BE2C (cell line): ENCODE results near the gene HECTD2.

ENCODE experiments used
- DNase-seq: peaks from one replicate; pipeline ENCODE4 v3.0.0-alpha.2; 2020
- H3K27me3 ChIP-seq: fragments of 250-450 bp; sonication (Bioruptor Pico); 2 replicates; pipeline ENCODE4 v1.5.1; 2020; ENCODE audit warnings: mild to moderate bottlenecking
- H3K36me3 ChIP-seq: fragments of 250-450 bp; sonication (Bioruptor Pico); 2 replicates; pipeline ENCODE4 v1.5.1; 2020; ENCODE audit warnings: mild to moderate bottlenecking
- H3K4me1 ChIP-seq: fragments of 250-450 bp; sonication (Bioruptor Pico); 2 replicates; pipeline ENCODE4 v1.5.1; 2020
- H3K4me3 ChIP-seq: 2 replicates; pipeline ENCODE4 v1.5.1; 2011; ENCODE audit warnings: low read depth, low read length
- H3K9me3 ChIP-seq: fragments of 250-450 bp; sonication (Bioruptor Pico); 2 replicates; pipeline ENCODE4 v1.5.1; 2020
- TF ChIP-seq, protein P1 (sequence below): IDR thresholded peaks from 2 replicates; pipeline ENCODE4 v1.5.1; 2012; ENCODE audit warnings: mild to moderate bottlenecking, low read depth, low read length

HECTD2 gene

DNA sequence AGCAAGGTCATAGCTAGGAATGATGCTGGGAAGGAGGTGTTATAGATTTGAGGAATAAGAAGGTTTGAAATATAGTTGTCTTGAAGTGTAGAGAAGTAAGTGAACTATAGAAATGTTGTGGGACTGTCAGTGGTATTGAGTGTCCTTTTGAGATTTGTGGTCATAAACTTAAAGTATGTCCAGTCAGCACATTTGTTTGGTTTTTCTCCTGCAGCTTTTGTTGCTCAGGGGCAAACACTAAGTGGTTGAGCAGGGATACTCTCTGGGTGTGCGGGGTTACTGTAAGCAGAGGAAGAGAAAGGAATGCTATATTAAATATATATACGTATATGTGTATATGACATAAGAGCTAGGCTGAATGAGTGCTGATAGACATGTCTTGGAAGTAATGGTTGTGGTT is 67.1 kb downstream of the HECTD2 start:
- Histone ChIP-seq H3K4me1 (no peaks in the 10 kb centered on the region), H3K9me3 (no peaks in the 10 kb centered on the region), H3K27me3 (no peaks in the 10 kb centered on the region), H3K4me3 (no peak overlapping the region), H3K36me3 (no peaks in the 10 kb centered on the region)
- no peak for DNase-seq
- TF ChIP-seq, protein P1, sequence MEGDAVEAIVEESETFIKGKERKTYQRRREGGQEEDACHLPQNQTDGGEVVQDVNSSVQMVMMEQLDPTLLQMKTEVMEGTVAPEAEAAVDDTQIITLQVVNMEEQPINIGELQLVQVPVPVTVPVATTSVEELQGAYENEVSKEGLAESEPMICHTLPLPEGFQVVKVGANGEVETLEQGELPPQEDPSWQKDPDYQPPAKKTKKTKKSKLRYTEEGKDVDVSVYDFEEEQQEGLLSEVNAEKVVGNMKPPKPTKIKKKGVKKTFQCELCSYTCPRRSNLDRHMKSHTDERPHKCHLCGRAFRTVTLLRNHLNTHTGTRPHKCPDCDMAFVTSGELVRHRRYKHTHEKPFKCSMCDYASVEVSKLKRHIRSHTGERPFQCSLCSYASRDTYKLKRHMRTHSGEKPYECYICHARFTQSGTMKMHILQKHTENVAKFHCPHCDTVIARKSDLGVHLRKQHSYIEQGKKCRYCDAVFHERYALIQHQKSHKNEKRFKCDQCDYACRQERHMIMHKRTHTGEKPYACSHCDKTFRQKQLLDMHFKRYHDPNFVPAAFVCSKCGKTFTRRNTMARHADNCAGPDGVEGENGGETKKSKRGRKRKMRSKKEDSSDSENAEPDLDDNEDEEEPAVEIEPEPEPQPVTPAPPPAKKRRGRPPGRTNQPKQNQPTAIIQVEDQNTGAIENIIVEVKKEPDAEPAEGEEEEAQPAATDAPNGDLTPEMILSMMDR = no peak

DNA sequence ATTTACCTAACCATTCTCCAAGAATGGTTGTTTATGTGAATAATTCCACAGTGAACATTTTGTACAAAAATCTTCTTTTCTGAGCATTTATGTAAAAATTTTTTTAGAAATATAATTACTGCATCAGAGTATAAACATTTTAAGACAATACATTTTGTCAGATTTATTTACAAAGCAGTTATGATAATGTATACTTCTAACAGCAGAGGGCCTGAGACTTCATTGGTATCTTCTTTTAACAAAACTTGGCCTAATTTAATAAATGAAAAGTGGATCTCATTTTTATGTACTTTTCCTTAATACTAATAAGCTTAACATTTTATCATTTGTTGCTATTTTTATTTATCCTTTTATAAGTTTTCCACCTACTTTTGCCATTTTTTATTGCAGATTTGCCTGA is 69.4 kb downstream of the HECTD2 start:
- no peaks in the 10 kb centered on the region for H3K9me3 ChIP-seq
- H3K27me3 ChIP-seq = no peaks in the 10 kb centered on the region
- H3K4me1 ChIP-seq = no peaks in the 10 kb centered on the region
- DNase-seq = no peak
- no peak overlapping the region for H3K4me3 ChIP-seq
- TF ChIP-seq, protein P1 = no peak
- H3K36me3 ChIP-seq = no peaks in the 10 kb centered on the region

DNA sequence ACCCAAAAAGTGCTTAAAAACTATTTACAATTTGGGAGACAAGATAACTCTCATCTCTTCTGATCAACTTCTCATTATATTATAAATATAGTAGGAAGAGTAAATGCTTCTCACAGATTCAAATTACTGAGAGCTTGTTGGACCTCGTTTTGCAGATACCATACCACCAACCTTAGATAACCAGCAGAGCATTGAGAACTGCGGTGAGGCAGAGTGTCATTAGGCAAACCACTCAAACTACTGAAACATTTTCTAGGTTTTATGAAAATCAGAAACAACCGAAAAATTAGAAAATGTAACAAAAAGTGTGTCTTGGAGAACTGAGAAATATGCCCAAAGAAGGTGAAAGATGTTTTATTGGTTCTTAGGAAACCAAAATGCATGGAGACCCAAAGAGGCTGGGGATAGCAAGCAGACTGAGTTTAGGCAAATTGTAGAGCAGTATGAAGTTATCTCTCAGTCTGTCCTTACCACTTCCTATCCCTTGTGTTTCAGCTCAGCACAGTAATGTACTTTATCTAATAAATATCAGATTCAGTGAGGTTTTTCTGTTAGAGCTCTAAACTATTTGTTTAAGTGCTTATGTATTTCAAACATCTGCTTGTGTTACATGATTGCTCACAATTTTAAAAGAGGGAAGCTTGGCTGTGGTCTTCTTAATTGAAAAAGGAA is 77.9 kb downstream of the HECTD2 start:
- Histone ChIP-seq H3K27me3 (no peaks in the 10 kb centered on the region), H3K36me3 (no peaks in the 10 kb centered on the region), H3K9me3 (no peaks in the 10 kb centered on the region), H3K4me1 (no peaks in the 10 kb centered on the region), H3K4me3 (no peak overlapping the region)
- TF ChIP-seq, protein P1 = no peak
- DNase-seq = no peak

DNA sequence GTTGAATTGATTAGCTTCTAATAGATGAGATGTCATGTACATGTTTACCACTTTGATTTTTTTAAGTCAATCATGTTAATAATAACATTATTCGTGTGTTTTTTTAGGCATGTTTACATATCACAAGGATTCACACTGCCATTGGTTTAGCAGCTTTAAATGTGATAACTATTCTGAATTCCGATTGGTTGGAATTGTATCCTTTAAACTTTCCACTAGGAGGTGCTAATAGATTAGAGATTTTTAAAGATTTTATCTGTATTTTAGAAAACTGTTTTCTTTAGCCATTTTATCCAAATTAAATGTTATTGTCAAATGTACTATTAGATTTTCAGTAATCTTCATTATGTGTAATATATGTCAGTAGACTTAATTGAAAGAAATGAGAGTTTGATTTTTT is 83.2 kb downstream of the HECTD2 start:
- TF ChIP-seq, protein P1 = peak; percentile 28; the same call in 1 of the 2 replicates
- Histone ChIP-seq H3K9me3 (no peaks in the 10 kb centered on the region), H3K27me3 (no peaks in the 10 kb centered on the region), H3K4me3 (no peak overlapping the region), H3K4me1 (no peaks in the 10 kb centered on the region), H3K36me3 (no peaks in the 10 kb centered on the region)
- DNase-seq = no peak

DNA sequence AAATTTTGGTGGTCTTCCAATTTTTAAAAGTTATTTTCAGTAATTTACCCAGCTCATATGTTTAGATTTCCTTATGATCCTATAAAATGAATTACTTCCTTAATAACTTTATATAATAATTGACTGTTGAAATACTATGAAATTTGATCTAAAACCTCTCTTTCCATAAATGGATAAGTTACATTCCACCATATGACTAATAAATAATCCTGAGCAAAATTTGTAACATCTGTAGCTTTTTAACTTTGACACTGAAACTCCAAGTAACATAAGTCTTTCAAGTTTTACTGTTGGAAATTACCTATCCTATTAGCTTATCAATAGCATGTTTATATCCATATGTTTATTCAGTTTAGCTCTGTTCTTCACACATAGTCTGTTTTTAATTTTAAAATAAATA is 85.3 kb downstream of the HECTD2 start:
- Histone ChIP-seq H3K4me1 (no peaks in the 10 kb centered on the region), H3K27me3 (no peaks in the 10 kb centered on the region), H3K36me3 (no peaks in the 10 kb centered on the region), H3K4me3 (no peak overlapping the region), H3K9me3 (no peaks in the 10 kb centered on the region)
- DNase-seq = no peak
- TF ChIP-seq, protein P1 = no peak

DNA sequence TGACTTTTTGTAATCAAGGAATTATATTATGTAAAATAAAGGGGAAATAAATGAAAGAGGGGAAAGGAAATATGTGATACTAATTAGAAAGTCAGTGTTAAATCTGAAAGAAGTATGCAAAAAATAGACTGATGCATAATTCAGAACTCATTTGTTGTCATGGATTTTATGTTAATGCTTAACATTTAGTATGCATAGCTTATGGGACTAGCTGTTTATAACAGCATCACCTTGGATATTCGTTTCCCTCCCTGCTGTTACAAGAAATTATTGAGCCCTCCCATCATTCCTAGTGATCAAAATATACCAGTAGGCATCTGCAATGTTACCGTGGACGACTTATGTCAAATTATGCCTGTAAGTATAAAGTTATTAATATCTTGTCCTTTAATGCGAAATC is 85.9 kb downstream of the HECTD2 start:
- Histone ChIP-seq H3K27me3 (no peaks in the 10 kb centered on the region), H3K36me3 (no peaks in the 10 kb centered on the region), H3K4me3 (no peak overlapping the region), H3K9me3 (no peaks in the 10 kb centered on the region), H3K4me1 (no peaks in the 10 kb centered on the region)
- DNase-seq = no peak
- TF ChIP-seq, protein P1 = no peak
